NCI-H2171 (cell line): Measurements from ENCODE around the gene STRIP1.
"Not testable (repeated sequence)": the region's sequence is repeated elsewhere in the genome, so short reads cannot be mapped to it uniquely, and the experiment has no call there.

ENCODE experiments used
- DNase-seq: peaks from one replicate; lab custom pipeline; 2025; lab: John Stamatoyannopoulos, UW

The STRIP1 gene

GRCh38 chr1:110070282-110070669 lies 35.9 kb downstream of the STRIP1 start:
- DNase-seq: no peak

DNA sequence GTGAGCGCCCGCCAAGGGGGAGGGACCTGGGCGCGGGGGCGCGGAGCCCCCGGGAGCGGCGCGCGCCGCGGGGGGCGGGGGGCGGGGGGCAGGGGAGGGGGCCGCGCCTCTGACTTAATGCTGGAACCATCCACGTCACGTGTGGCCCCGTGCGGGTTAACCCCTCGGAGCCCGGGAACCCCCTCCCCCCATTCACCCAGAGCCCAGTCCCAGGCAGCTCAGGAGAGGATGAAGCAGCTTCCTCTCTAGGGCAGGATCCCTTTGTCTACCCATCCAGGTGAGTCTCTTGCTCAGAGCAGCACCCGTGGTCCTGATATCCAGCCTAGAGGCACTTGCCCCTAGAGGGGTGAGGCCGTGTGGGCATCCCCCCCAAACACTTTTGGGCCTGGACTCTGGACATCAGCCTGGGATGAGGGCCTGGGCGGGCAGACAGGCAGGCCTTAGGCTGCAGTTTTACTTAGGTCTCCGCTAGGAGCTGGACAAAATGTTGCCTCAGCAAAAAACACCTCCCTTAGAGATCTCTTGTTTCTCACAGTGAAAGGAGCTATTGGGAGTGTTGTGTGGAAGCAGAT lies 36.3 kb downstream of the STRIP1 start, which contains the start of gene ALX3:
Gene ALX3 (minus strand): TSS at position 2 of the 572 bp plus-strand sequence. CDS start 60 bp downstream, outside the sequence.
- no peak for DNase-seq

DNA sequence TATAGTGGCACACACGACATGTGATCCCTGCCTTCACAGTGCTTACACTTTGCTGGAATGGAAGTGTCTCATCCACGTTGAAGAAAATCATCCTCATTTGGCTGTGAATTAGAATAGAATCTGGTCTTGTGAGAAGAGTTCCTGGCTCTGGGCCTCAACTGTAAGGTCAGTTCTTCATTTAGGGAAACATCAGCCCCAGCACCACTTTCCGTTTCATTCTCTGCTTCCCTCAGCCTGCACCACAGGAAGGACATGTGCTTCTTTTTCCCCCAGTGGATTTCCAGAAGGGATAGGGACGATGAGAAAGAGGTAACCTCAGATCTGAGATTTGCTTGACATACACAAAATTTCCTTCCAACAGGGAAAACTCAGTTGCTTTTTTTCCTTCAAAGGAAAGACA lies 39.7 kb downstream of the STRIP1 start:
- no peak for DNase-seq

DNA sequence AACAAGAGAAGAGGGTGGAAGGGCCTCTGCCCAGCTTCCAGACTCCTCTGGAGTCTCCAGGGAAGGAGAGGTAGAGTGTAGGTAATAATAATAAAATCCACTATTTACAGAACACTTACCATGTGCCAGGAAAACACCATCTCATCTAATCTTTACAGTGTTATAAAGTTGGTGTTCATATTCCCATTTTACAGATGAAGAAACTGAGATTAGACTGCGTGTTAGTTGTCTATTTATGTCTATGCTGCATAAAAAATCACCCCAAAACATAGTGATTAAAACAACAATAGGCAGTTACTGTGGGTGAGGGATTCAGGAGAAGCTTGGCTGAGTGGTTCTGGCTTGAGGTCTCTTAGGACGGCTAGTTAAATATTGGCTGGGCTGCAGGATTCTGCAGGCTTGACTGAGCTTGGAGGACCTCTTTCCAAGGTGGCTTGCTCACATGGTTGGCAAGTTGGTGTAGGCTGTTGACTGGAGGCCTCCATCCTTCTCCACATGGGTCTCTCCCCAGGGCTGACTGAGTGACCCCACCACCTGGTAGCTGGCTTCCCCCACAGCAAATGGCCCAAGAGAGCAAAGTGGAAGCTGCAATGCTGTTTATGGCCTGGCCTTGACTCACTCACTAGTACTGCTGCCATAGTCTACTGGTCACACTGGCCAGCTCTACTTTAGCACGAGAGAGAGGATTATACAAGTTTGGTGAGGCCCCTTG lies 42.5 kb downstream of the STRIP1 start:
- DNase-seq: no peak

DNA sequence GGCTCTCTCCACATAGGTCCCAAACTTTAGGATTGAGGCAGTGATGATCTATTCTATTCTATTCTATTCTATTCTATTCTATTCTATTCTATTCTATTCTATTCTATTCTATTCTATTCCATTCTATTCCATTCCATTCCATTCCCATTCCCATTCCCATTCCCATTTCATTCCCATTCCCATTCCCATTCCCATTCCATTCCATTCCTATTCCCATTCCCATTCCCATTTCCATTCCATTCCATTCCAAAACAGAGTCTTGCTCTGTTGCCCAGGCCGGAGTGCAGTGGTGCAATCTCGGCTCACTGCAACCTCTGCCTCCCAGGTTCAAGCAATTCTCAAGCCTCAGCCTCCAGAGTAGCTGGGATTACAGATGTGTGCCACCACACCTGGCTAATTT lies 45.6 kb downstream of the STRIP1 start:
- not testable (repeated sequence) for DNase-seq

- DNase-seq: no peak
These were observed 46.6 kb downstream of the STRIP1 start for GRCh38 chr1:110081061-110081460.

DNA sequence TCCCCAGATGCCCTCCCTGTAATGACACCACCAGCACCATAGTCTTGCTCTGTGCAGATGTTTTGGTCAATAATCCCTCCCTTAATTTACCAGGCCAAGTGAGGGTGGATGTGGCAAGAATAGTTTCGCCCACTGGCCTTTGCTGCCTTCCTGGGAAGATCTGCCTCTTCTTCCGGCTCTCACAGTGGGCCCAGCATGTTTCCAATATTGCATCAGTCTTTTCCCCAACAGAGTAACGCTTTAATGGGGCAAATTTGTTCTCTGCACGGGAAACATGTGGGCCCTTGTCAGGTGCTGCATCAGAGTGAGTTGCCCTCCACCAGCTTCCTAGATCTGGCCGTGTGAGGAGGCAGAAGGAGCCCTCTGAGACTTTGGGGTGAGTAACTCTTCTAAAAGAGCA lies 48.1 kb downstream of the STRIP1 start:
- DNase-seq: no peak

DNA sequence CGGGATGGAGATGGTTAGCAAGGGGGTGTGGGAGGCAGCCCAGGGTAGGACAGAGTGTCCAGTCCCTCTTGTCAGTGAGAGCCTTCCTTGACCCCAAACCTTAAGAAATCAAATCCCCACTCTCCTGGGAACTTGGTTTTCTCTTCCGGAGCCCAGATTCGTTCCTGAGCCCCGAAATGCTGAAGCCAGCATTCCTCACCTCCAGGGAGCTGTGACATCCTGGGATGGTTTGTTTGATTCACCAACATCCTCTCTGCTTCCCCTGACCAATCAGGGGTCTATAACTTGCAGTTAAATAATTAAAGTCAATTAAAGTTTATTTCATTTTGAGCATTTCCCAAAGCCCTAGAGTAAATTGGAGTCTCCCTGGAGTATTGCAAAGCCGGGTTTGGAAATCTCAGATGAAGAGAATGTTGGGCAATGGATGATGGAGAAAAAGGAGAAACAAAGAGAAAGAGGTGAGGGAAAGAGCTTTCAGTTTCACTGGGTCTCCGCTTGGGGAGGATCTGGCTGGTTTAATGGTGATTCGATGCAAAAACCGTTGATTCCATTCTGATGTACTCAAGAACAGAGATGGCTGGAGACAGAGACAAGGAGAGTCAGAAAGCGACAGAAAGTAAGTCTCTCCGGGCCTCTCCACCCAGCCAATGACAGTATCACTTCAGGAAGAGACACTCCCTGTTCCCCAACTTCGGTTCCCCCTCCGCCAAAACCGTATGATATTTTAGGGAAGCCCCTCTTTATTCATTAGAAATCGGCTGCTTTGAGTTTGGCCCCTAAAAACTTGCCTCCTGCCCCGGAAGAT lies 48.8 kb downstream of the STRIP1 start:
- no peak for DNase-seq

- no peak for DNase-seq
These were observed 49.4 kb downstream of the STRIP1 start for GRCh38 chr1:110083866-110084226.

DNA sequence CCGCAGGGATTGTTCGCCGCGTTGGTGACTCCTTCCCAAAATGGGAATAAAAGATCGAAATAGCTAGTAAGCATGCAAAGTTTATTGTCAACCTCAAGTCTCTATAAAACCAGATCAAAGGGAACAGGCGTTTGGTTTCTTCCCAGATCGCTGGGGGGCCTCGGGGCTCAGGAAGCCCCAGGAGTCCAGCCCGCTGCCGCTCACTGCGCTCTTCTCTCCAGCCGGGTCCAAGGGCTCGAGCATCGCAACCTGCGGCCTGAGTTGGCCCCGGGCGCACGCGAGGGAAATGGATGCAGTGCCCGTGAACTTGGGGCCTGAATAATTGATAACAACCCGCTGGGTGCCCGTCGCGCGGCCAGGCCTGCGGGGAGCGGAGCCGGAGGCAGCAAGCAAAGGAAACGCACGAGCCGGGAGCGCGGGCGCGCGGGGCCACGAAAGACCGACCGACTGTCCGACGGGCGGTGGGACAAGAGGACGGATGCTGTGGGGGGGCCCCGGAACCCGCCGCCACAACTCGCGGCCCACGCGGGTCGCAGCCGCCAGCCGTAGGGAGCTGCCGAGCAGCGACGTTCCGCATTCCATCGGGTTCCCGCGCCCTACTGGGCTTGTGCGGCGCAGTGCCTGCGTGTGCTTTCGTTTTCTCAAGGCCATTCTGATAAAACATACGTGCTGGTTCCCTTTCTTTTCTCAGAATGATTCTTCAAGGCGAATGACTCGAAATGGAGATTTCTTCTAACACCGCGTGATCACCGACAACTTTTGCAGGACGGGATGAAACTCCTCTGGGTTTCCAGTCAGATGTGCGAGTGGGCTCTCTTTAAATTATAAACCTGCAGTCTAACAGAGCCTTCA lies 50.0 kb downstream of the STRIP1 start:
- no peak for DNase-seq

DNA sequence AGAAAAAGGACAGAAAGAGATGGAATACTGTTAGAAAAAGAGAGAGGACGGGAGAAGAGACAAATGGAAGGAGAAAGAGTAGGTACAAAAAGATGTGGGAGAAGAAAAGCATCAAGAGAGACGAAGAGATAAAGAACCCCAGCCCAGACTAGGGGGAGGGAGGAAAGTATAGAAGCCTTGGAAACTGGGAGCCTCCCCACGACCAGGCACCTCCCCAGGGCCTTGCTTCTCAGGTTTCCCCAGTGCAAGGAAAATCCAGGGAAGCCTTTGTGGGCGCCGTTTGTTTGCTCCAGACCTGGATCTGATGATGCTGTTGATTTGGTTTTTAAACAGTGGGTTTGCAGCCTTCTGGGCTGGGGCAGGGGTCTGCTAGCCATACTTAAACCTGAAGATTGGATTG lies 51.2 kb downstream of the STRIP1 start:
- no peak for DNase-seq

- no peak for DNase-seq
These were observed 52.5 kb downstream of the STRIP1 start for GRCh38 chr1:110086961-110087360.

DNA sequence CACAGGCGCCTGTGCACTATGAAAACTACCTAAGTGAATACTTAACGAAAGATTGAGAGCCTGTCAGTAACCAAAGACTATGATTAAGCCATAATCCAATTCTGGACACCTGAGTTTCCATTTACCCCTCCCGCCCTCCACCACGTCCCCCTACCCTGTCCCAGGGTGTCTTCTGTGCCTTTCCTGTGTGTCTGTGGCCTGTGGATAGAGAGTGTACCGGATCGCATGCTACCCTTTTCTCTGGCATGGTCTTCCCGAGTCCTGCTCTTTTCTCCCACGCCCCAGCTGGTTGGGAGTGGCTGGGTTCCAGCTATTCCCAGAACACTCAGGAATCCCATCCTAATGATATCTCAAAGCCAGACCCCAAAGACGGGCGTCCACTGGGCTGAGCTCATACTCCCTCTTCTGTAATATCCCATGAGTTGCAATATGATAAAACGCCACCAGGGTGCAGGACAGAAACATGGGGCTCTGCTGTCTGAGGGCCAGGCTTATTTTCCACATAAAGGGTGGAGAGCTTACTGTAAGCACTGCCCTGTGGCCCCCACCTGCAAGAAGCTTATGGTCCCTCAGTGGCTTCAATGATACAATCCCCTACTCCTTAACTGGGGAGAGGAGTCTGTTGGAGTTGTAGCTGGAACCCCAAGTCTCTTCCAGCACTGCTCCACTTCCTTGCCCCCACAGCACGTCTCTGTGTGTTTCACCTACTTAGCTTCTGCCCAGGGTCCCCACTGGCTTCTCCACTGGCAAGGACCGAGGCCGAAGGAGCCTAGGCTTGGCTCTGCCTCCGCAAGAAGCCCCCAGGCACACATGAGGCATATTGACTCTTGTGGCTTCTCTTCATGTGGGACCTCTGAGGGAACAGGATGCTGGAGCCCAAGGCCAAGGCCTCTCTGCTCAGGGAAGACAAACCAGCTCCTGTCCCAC lies 53.7 kb downstream of the STRIP1 start:
- peak; percentile 29 for DNase-seq

DNA sequence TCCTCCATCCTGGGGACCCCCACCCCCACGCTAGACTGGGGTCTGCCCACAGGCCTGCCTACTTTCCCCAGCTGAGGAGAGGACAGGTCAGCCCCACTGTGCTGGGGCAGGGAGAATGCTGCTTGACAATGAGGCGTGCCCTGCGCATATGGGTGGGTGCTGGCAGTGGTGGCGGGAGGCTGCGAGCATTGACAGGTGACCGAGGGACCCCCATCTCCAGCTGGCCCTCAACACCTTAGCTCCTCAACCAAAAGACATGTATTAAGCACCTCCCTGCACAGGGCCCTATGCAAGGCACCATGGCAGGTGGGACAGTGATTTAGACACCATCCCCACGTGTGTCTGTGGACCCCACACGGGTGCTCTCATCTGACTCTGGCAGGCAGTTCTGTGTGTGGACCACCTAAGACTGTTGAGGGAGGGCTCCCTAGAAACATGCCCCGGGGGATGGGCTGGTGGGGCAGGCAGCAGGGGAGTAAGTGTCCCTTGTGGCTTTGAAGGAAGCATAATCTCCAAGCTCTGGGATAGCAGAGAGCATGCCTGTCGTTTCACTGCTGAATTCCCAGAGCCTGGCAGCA lies 54.4 kb downstream of the STRIP1 start:
- no peak for DNase-seq

GRCh38 chr1:110089561-110090275 lies 55.3 kb downstream of the STRIP1 start:
- DNase-seq: no peak

GRCh38 chr1:110091381-110091780 lies 57.0 kb downstream of the STRIP1 start:
- no peak for DNase-seq

GRCh38 chr1:110091791-110092190 lies 57.4 kb downstream of the STRIP1 start:
- no peak for DNase-seq

GRCh38 chr1:110092991-110093390 lies 58.6 kb downstream of the STRIP1 start:
- DNase-seq: no peak

- no peak for DNase-seq
These were observed 60.7 kb downstream of the STRIP1 start for GRCh38 chr1:110094931-110095654.
